ENCODE results near the gene CCM2.

Gene CCM2

GRCh38 chr7:44995555-44996493, 4.2 kb upstream of the CCM2 start:
- no peak for TF ChIP-seq CTCF (IDR thresholded peaks at IDR 0.05; ENCODE audit: low read depth, low read length, missing control alignments)

GRCh38 chr7:44998153-44998871, 1.7 kb upstream of the CCM2 start:
- DNase-seq (ENCODE audit: extremely low read depth, low read depth): no peak
- H3K4me3 ChIP-seq (replicated peaks; ENCODE audit: low read depth, low read length): peak overlapping the region; percentile 64; the same call in 1 of the 2 replicates
- TF ChIP-seq CTCF (IDR thresholded peaks at IDR 0.05; ENCODE audit: low read depth, low read length, missing control alignments): no peak

More at GRCh38 chr7:44995555-44996493, 4.2 kb upstream of the CCM2 start:
- H3K4me3 ChIP-seq (replicated peaks; ENCODE audit: low read depth, low read length): no peak overlapping the region
- no peak for DNase-seq (ENCODE audit: extremely low read depth, low read depth)

GRCh38 chr7:44999245-45000092, 532 bp upstream of the CCM2 start:
- TF ChIP-seq CTCF (IDR thresholded peaks at IDR 0.05; ENCODE audit: low read depth, low read length, missing control alignments): no peak
- DNase-seq (ENCODE audit: extremely low read depth, low read depth): peak; percentile 94

GRCh38 chr7:45001138-45001694, 1.2 kb downstream of the CCM2 start:
- DNase-seq (ENCODE audit: extremely low read depth, low read depth): no peak
- H3K4me3 ChIP-seq (replicated peaks; ENCODE audit: low read depth, low read length): peak overlapping the region; percentile 81
- no peak for TF ChIP-seq CTCF (IDR thresholded peaks at IDR 0.05; ENCODE audit: low read depth, low read length, missing control alignments)

More at GRCh38 chr7:44999245-45000092, 532 bp upstream of the CCM2 start:
- H3K4me3 ChIP-seq (replicated peaks; ENCODE audit: low read depth, low read length): peak overlapping the region; percentile 64

GRCh38 chr7:45001826-45002225, 1.8 kb downstream of the CCM2 start:
- peak overlapping the region; percentile 81 for H3K4me3 ChIP-seq (replicated peaks; ENCODE audit: low read depth, low read length)
- TF ChIP-seq CTCF (IDR thresholded peaks at IDR 0.05; ENCODE audit: low read depth, low read length, missing control alignments): no peak

GRCh38 chr7:45003789-45004188, 3.8 kb downstream of the CCM2 start:
- DNase-seq (ENCODE audit: extremely low read depth, low read depth): no peak
- H3K4me3 ChIP-seq (replicated peaks; ENCODE audit: low read depth, low read length): no peak overlapping the region
- no peak for TF ChIP-seq CTCF (IDR thresholded peaks at IDR 0.05; ENCODE audit: low read depth, low read length, missing control alignments)

More at GRCh38 chr7:45001826-45002225, 1.8 kb downstream of the CCM2 start:
- no peak for DNase-seq (ENCODE audit: extremely low read depth, low read depth)
